Tongue (tissue), 2 donors: ENCODE measurements around the gene ADAMTSL3. TPM values are rescaled to one million over a fixed set of nuclear protein-coding genes. Genes with fewer than 3 reads are reported as not detected.

ENCODE experiments used
- DNase-seq: peaks from one replicate; pipeline ENCODE4 v3.0.0-alpha.2; 2015
- total RNA-seq: library from RNA; depleted of rRNA; stranded (reverse); fragments of >200 nt; gene quantifications from one replicate; pipeline ENCODE4 v1.2.3, GENCODE V29; 2014

The ADAMTSL3 gene
- total RNA-seq, 1 donor from 2014 or later = 29.2 TPM

- DNase-seq = no peak
Observed at GRCh38 chr15:83838763-83839162, 184.8 kb downstream of the ADAMTSL3 start.

GRCh38 chr15:83842281-83842680 lies 188.4 kb downstream of the ADAMTSL3 start:
- no peak for DNase-seq

GRCh38 chr15:83843471-83843871 lies 189.5 kb downstream of the ADAMTSL3 start:
- peak; percentile 87 for DNase-seq

GRCh38 chr15:83844742-83845141 lies 190.8 kb downstream of the ADAMTSL3 start:
- no peak for DNase-seq

- no peak for DNase-seq
Observed at GRCh38 chr15:83845230-83845629, 191.3 kb downstream of the ADAMTSL3 start.

- peak; percentile 70 for DNase-seq
Observed at GRCh38 chr15:83846847-83847246, 192.9 kb downstream of the ADAMTSL3 start.

GRCh38 chr15:83848315-83849050 lies 194.6 kb downstream of the ADAMTSL3 start:
- peak; percentile 53 for DNase-seq

GRCh38 chr15:83850015-83850414 lies 196.1 kb downstream of the ADAMTSL3 start:
- peak; percentile 76 for DNase-seq

GRCh38 chr15:83850501-83851245 lies 196.8 kb downstream of the ADAMTSL3 start:
- DNase-seq = no peak

- DNase-seq = no peak
Observed at GRCh38 chr15:83853232-83853631, 199.3 kb downstream of the ADAMTSL3 start.

GRCh38 chr15:83854321-83854720 lies 200.4 kb downstream of the ADAMTSL3 start:
- DNase-seq = no peak

- DNase-seq = no peak
Observed at GRCh38 chr15:83854950-83855707, 201.2 kb downstream of the ADAMTSL3 start.

- DNase-seq = no peak
Observed at GRCh38 chr15:83855956-83856355, 202.0 kb downstream of the ADAMTSL3 start.

- DNase-seq = no peak
Observed at GRCh38 chr15:83858820-83859505, 205.0 kb downstream of the ADAMTSL3 start.

GRCh38 chr15:83866692-83867091 lies 212.8 kb downstream of the ADAMTSL3 start:
- no peak for DNase-seq

- DNase-seq = peak; percentile 57
Observed at GRCh38 chr15:83869341-83869740, 215.4 kb downstream of the ADAMTSL3 start.

- DNase-seq = peak; percentile 23
Observed at GRCh38 chr15:83871808-83872559, 218.1 kb downstream of the ADAMTSL3 start.

GRCh38 chr15:83873966-83874365 lies 220.0 kb downstream of the ADAMTSL3 start:
- DNase-seq = no peak

GRCh38 chr15:83880529-83880928 lies 226.6 kb downstream of the ADAMTSL3 start:
- no peak for DNase-seq

- no peak for DNase-seq
Observed at GRCh38 chr15:83881156-83881555, 227.2 kb downstream of the ADAMTSL3 start.

- no peak for DNase-seq
Observed at GRCh38 chr15:83886321-83886720, 232.4 kb downstream of the ADAMTSL3 start.

- no peak for DNase-seq
Observed at GRCh38 chr15:83887404-83887803, 233.5 kb downstream of the ADAMTSL3 start.
